ENCODE measurements around the gene LGI1. TPM values are rescaled to one million over a fixed set of nuclear protein-coding genes. Genes with fewer than 3 reads are reported as not detected.

Gene LGI1
- total RNA-seq, 1 experiment from 2014 or later = not detected

DNA sequence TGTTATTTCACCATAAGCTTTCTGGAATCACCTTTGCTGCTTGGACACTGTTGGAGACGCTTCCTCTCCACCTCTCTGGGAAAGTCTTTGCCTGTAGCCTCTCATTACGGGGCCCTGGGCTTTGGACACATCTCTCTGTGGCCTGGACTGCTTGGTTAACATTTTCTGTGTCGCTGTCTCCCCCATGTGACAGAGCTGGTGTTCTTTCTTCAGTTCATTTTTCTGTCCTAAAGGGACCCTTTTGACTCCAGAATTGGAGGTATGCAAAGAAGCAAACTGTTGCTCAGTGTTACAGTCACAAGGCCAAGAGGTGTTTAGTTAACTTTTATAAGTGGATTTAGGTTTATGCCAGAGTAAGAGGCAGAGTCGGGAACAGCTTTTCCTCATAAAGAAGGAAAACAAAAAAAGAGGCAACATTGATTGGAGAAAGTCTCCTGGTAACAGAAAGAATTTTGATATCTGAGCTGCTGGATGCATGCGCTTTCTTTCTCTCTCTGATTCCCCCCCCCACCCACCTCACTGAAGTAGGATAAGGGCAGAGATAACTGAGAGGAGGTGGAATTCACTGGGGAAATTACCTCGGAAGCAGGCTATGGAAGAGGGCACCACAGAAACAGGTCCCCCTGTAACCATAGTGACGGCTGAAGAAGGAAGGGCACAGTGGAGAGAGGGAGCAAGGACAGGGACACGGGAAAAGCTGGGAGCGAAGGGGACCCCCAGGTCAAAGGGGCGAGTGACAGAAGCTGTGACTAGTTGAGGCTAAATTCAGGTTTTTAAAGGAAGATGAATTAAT, 57.8 kb downstream of the LGI1 start (continued):
- TF ChIP-seq, protein P1, sequence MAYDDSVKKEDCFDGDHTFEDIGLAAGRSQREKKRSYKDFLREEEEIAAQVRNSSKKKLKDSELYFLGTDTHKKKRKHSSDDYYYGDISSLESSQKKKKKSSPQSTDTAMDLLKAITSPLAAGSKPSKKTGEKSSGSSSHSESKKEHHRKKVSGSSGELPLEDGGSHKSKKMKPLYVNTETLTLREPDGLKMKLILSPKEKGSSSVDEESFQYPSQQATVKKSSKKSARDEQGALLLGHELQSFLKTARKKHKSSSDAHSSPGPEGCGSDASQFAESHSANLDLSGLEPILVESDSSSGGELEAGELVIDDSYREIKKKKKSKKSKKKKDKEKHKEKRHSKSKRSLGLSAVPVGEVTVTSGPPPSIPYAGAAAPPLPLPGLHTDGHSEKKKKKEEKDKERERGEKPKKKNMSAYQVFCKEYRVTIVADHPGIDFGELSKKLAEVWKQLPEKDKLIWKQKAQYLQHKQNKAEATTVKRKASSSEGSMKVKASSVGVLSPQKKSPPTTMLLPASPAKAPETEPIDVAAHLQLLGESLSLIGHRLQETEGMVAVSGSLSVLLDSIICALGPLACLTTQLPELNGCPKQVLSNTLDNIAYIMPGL (CRISPR knock-in tag; IDR thresholded peaks at IDR 0.05) = no peak
- no peak for TF ChIP-seq CBFB (CRISPR knock-in tag; IDR thresholded peaks at IDR 0.05; ENCODE audit: low read depth)
- TF ChIP-seq RELA (CRISPR knock-in tag; IDR thresholded peaks at IDR 0.05; ENCODE audit: borderline replicate concordance) = no peak
- TF ChIP-seq SMAD4 (CRISPR knock-in tag; IDR thresholded peaks at IDR 0.05) = no peak
- TF ChIP-seq FOXJ3 (CRISPR knock-in tag; IDR thresholded peaks at IDR 0.05; ENCODE audit: borderline replicate concordance) = no peak
- TF ChIP-seq, protein P2, sequence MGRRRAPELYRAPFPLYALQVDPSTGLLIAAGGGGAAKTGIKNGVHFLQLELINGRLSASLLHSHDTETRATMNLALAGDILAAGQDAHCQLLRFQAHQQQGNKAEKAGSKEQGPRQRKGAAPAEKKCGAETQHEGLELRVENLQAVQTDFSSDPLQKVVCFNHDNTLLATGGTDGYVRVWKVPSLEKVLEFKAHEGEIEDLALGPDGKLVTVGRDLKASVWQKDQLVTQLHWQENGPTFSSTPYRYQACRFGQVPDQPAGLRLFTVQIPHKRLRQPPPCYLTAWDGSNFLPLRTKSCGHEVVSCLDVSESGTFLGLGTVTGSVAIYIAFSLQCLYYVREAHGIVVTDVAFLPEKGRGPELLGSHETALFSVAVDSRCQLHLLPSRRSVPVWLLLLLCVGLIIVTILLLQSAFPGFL (CRISPR knock-in tag; IDR thresholded peaks at IDR 0.05; ENCODE audit: borderline replicate concordance) = no peak
- TF ChIP-seq, protein P3, sequence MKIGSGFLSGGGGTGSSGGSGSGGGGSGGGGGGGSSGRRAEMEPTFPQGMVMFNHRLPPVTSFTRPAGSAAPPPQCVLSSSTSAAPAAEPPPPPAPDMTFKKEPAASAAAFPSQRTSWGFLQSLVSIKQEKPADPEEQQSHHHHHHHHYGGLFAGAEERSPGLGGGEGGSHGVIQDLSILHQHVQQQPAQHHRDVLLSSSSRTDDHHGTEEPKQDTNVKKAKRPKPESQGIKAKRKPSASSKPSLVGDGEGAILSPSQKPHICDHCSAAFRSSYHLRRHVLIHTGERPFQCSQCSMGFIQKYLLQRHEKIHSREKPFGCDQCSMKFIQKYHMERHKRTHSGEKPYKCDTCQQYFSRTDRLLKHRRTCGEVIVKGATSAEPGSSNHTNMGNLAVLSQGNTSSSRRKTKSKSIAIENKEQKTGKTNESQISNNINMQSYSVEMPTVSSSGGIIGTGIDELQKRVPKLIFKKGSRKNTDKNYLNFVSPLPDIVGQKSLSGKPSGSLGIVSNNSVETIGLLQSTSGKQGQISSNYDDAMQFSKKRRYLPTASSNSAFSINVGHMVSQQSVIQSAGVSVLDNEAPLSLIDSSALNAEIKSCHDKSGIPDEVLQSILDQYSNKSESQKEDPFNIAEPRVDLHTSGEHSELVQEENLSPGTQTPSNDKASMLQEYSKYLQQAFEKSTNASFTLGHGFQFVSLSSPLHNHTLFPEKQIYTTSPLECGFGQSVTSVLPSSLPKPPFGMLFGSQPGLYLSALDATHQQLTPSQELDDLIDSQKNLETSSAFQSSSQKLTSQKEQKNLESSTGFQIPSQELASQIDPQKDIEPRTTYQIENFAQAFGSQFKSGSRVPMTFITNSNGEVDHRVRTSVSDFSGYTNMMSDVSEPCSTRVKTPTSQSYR (CRISPR knock-in tag; IDR thresholded peaks at IDR 0.05) = no peak

GRCh38 chr10:93816123-93816747, 58.5 kb downstream of the LGI1 start:
- Mint-ChIP-seq H3K36me3 (no peaks in the 10 kb centered on the region), H3K4me1 (peaks cover 15% of the 10 kb centered on the region), H3K9me3 (peaks cover 9% of the 10 kb centered on the region), H3K27me3 (ENCODE audit: low read depth) (peaks cover 42% of the 10 kb centered on the region), H3K27ac (no peak overlapping the region), H3K4me3 (no peak overlapping the region)
- POLR2A ChIA-PET = interaction anchor here (0.7 to 1.2 kb wide), 3 partner anchors 70 to 114 kb away, joined by 3 to 6 read pairs (median 5); partner anchors contain the start of gene FRA10AC1
- peak; percentile 79 for ATAC-seq
- TF ChIP-seq ZNF512 (CRISPR knock-in tag; IDR thresholded peaks at IDR 0.05; ENCODE audit: borderline replicate concordance) = 0 out of 2 replicates have a peak, but pooled peaks have one; percentile 40
- no peak for TF ChIP-seq CREB1 (CRISPR knock-in tag; IDR thresholded peaks at IDR 0.05)
- no peak for TF ChIP-seq ZNF263 (CRISPR knock-in tag; IDR thresholded peaks at IDR 0.05; ENCODE audit: low read depth)
- TF ChIP-seq FOXK1 (CRISPR knock-in tag; IDR thresholded peaks at IDR 0.05) = no peak
- TF ChIP-seq, protein P4, sequence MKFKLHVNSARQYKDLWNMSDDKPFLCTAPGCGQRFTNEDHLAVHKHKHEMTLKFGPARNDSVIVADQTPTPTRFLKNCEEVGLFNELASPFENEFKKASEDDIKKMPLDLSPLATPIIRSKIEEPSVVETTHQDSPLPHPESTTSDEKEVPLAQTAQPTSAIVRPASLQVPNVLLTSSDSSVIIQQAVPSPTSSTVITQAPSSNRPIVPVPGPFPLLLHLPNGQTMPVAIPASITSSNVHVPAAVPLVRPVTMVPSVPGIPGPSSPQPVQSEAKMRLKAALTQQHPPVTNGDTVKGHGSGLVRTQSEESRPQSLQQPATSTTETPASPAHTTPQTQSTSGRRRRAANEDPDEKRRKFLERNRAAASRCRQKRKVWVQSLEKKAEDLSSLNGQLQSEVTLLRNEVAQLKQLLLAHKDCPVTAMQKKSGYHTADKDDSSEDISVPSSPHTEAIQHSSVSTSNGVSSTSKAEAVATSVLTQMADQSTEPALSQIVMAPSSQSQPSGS (CRISPR knock-in tag; IDR thresholded peaks at IDR 0.05; ENCODE audit: borderline replicate concordance, low read depth) = no peak
- 0 out of 2 replicates have a peak, but pooled peaks have one; percentile 26 for TF ChIP-seq ZNF121 (CRISPR knock-in tag; IDR thresholded peaks at IDR 0.05)
- TF ChIP-seq CTCF (IDR thresholded peaks at IDR 0.05) = peak; percentile 45
- TF ChIP-seq SP1 (CRISPR knock-in tag; conservative IDR thresholded peaks at IDR 0.05) = no peak
- DNase-seq (ENCODE audit: low spot score) = peak; percentile 62
- CTCF ChIA-PET = interaction anchor here (0.5 to 7.9 kb wide), 47 partner anchors 8 to 808 kb away, joined by 3 to 425 read pairs (median 4); partner anchors contain the start of genes FFAR4, FRA10AC1 and LGI1
